ENCODE measurements around the gene TMEM63C.

GRCh38 chr14:77250927-77251326 is 69.3 kb downstream of the TMEM63C start:
- no peak for TF ChIP-seq CTCF (IDR thresholded peaks at IDR 0.05; ENCODE audit: low read length)
- TF ChIP-seq EZH2 (optimal IDR thresholded peaks at IDR 0.05; ENCODE audit: low read depth, low read length) = no peak

All from MM.1S (cell line).